ENCODE data around the gene SYNGR3. TPM values are rescaled to one million over a fixed set of nuclear protein-coding genes. Genes with fewer than 3 reads are reported as not detected.

SYNGR3 gene
- total and polyA plus RNA-seq, 2 of the 13 experiments (the other 11 are each of a cell fraction or from before 2014, with no cell fraction given) = 0.97 to 5.7 TPM

DNA sequence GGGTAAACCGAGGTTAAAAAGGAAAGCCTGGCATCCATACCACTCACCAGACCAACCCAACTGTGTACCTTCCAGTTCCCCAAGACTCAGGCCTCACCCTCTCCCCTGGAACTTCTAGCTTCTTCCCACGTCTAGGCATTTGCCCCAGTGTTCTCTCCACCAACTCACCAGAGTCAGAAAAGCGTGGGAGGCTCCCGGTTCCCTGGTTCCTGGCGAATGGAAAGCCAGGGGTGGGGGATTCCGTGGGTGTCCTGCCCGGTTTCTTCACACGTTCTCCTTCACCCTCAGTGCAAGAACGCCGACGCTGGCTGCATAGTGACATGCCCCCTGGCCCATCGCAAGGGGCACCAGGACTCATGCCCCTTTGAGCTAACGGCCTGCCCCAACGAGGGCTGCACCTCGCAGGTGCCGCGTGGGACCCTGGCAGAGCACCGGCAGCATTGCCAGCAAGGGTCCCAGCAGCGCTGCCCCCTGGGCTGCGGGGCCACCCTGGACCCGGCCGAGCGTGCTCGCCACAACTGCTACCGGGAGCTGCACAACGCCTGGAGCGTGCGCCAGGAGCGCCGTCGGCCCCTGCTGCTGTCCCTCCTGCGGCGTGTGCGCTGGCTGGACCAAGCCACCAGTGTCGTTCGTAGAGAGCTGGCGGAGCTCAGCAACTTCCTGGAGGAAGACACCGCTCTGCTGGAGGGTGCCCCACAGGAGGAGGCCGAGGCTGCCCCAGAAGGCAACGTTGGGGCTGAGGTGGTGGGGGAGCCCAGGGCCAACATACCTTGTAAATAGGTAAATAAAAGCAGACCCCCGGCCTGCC lies 21.4 kb upstream of the SYNGR3 start:
- ChIA-PET CTCF (ENCODE audit: low intra/inter-chr PET ratio, low total read pairs) (no interaction called here), POLR2A (interaction anchor here (1.0 to 1.3 kb wide), 2 partner anchors 25 to 40 kb away, joined by 3 to 4 read pairs; partner anchors contain the start of gene MSRB1)
- Histone ChIP-seq H3K27ac (ENCODE audit: extremely low read length, insufficient read depth, low read length) (no peak overlapping the region), H2AFZ (ENCODE audit: low read length) (no peak overlapping the region), H3K27me3 (ENCODE audit: control insufficient read depth in 1 of 2, insufficient read depth in 2 of 2, low read length in 2 of 2) (no peaks in the 10 kb centered on the region; a peak in 1 of 5 replicates), H3K9ac (ENCODE audit: insufficient read depth, low read depth, low read length) (no peak overlapping the region), H3K79me2 (ENCODE audit: insufficient read depth, low read length) (peaks cover 33% of the 10 kb centered on the region), H3K9me3 (ENCODE audit: low read length) (no peaks in the 10 kb centered on the region), H3K36me3 (replicated peaks in 1 of 2; ENCODE audit: control insufficient read depth in 1 of 2, insufficient read depth in 2 of 2, low read length in 2 of 2) (peaks cover 2 to 6% of the 10 kb centered on the region in 2 experiments; a peak in 1 of 5 replicates), H3K4me1 (ENCODE audit: insufficient read depth, low read length) (peaks cover 29% of the 10 kb centered on the region), H3K4me2 (ENCODE audit: low read depth, low read length) (no peak overlapping the region), H3K4me3 (replicated peaks in 1 of 3; ENCODE audit: insufficient read depth in 1 of 3, low read depth in 2 of 3, low read length in 3 of 3) (no peak overlapping the region), H4K20me1 (ENCODE audit: insufficient read depth, low read length) (peaks cover 10% of the 10 kb centered on the region)
- ATAC-seq = no peak
- BruUV-seq (replicated peaks) = no TSS peak
- no peak for FAIRE-seq
- TF ChIP-seq AGO2 (optimal IDR thresholded peaks at IDR 0.05; ENCODE audit: low read depth, low read length) = peak; percentile 38
- TF ChIP-seq ZNF546 (CRISPR knock-in tag; conservative IDR thresholded peaks at IDR 0.05) = no peak
- no peak for DNase-seq (ENCODE audit: low spot score)
- intact Hi-C loops (cut with micrococcal nuclease; ENCODE audit: unreplicated experiment) = no loop called here
- WGBS (ENCODE audit: low lambda C conversion rate) = 89% methylated on average over 20 of the region's 41 CpGs
- in situ Hi-C loops (cut with HindIII; ENCODE audit: extremely low pct_ligation_motif_present, low pct_unique_long_range_greater_than_20kb) = no loop called here

GRCh38 chr16:1971796-1972489 lies 17.8 kb upstream of the SYNGR3 start, which contains the start of gene TBL3:
Gene TBL3 (plus strand): TSS chr16:1972053. CDS start chr16:1972165, 112 bp downstream.
- Histone ChIP-seq H3K9ac (ENCODE audit: insufficient read depth, low read depth, low read length) (peak within 1 kb of the TSS; percentile 86), H3K36me3 (replicated peaks in 1 of 2; ENCODE audit: control insufficient read depth in 1 of 2, insufficient read depth in 2 of 2, low read length in 2 of 2) (peaks cover 18 to 26% of the 10 kb centered on the region in 2 experiments; a peak in 3 of 5 replicates), H4K20me1 (ENCODE audit: insufficient read depth, low read length) (no peaks in the 10 kb centered on the region), H3K4me2 (ENCODE audit: low read depth, low read length) (peak within 1 kb of the TSS; percentile 99), H3K27me3 (ENCODE audit: control insufficient read depth in 1 of 2, insufficient read depth in 2 of 2, low read length in 2 of 2) (no peaks in the 10 kb centered on the region), H3K9me3 (ENCODE audit: low read length) (no peaks in the 10 kb centered on the region), H3K4me1 (ENCODE audit: insufficient read depth, low read length) (peaks cover 21% of the 10 kb centered on the region), H3K79me2 (ENCODE audit: insufficient read depth, low read length) (peaks cover 14% of the 10 kb centered on the region), H3K27ac (ENCODE audit: extremely low read length, insufficient read depth, low read length) (peak within 1 kb of the TSS; percentile 75), H3K4me3 (replicated peaks in 1 of 3; ENCODE audit: insufficient read depth in 1 of 3, low read depth in 2 of 3, low read length in 3 of 3) (peak within 1 kb of the TSS; percentile 74 to 99 (median 84)), H2AFZ (ENCODE audit: low read length) (no peak within 1 kb of the TSS)
- DNase-seq (ENCODE audit: low spot score) (peak; percentile 87), ATAC-seq (peak; percentile 89), FAIRE-seq (peak; percentile 62)
- CTCF ChIA-PET (ENCODE audit: low intra/inter-chr PET ratio, low total read pairs) = no interaction called here
- intact Hi-C loops (cut with micrococcal nuclease; ENCODE audit: unreplicated experiment) (no loop called here), in situ Hi-C loops (cut with HindIII; ENCODE audit: extremely low pct_ligation_motif_present, low pct_unique_long_range_greater_than_20kb) (no loop called here)
- no TSS peak for BruUV-seq (replicated peaks)
- POLR2A ChIA-PET = interaction anchor here (1.0 to 2.8 kb wide), 13 partner anchors 8 to 189 kb away, joined by 3 to 26 read pairs (median 4); partner anchors contain the start of genes GFER, MSRB1, NDUFB10 and NUBP2
- 0% methylated on average over 4 of the region's 78 CpGs for WGBS (ENCODE audit: low lambda C conversion rate)
- TF ChIP-seq ZFP1 (CRISPR knock-in tag; IDR thresholded peaks at IDR 0.05) = peak; percentile 53; the same call in 1 of the 2 replicates
- TF ChIP-seq SAP130 (CRISPR knock-in tag; IDR thresholded peaks at IDR 0.05; ENCODE audit: low read depth) = peak; percentile 99
- TF ChIP-seq PAF1 (CRISPR knock-in tag; IDR thresholded peaks at IDR 0.05) = no peak
- peak; percentile 94 for TF ChIP-seq ETV5 (CRISPR knock-in tag; IDR thresholded peaks at IDR 0.05; ENCODE audit: borderline replicate concordance)
- no peak for TF ChIP-seq ATAD3A (CRISPR knock-in tag; IDR thresholded peaks at IDR 0.05)
- TF ChIP-seq ZBTB21 (CRISPR knock-in tag; IDR thresholded peaks at IDR 0.05) = peak; percentile 94
- TF ChIP-seq MEF2D (CRISPR knock-in tag; IDR thresholded peaks at IDR 0.05) = peak; percentile 91
- peak; percentile 95 for TF ChIP-seq DMAP1 (CRISPR knock-in tag; IDR thresholded peaks at IDR 0.05)
- TF ChIP-seq, protein P1, sequence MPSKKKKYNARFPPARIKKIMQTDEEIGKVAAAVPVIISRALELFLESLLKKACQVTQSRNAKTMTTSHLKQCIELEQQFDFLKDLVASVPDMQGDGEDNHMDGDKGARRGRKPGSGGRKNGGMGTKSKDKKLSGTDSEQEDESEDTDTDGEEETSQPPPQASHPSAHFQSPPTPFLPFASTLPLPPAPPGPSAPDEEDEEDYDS (CRISPR knock-in tag; IDR thresholded peaks at IDR 0.05) = peak; percentile 75
- TF ChIP-seq, protein P2, sequence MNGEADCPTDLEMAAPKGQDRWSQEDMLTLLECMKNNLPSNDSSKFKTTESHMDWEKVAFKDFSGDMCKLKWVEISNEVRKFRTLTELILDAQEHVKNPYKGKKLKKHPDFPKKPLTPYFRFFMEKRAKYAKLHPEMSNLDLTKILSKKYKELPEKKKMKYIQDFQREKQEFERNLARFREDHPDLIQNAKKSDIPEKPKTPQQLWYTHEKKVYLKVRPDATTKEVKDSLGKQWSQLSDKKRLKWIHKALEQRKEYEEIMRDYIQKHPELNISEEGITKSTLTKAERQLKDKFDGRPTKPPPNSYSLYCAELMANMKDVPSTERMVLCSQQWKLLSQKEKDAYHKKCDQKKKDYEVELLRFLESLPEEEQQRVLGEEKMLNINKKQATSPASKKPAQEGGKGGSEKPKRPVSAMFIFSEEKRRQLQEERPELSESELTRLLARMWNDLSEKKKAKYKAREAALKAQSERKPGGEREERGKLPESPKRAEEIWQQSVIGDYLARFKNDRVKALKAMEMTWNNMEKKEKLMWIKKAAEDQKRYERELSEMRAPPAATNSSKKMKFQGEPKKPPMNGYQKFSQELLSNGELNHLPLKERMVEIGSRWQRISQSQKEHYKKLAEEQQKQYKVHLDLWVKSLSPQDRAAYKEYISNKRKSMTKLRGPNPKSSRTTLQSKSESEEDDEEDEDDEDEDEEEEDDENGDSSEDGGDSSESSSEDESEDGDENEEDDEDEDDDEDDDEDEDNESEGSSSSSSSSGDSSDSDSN (CRISPR knock-in tag; IDR thresholded peaks at IDR 0.05) = peak; percentile 89
- peak; percentile 33; the same call in 1 of the 2 replicates for TF ChIP-seq PPARG (CRISPR knock-in tag; conservative IDR thresholded peaks at IDR 0.05)
- peak; percentile 91 for TF ChIP-seq ARNT2 (CRISPR knock-in tag; IDR thresholded peaks at IDR 0.05; ENCODE audit: low read depth)
- TF ChIP-seq ZSCAN9 (CRISPR knock-in tag; IDR thresholded peaks at IDR 0.05; ENCODE audit: borderline replicate concordance) = no peak
- peak; percentile 92 for TF ChIP-seq HIVEP1 (CRISPR knock-in tag; IDR thresholded peaks at IDR 0.05)

All from HepG2 (cell line).